GM21619 (cell line): Measurements from ENCODE around the gene KCNJ18.
"Not testable (repeated sequence)": the region's sequence is repeated elsewhere in the genome, so short reads cannot be mapped to it uniquely, and the experiment has no call there.

ENCODE experiments used
- ATAC-seq: cut with Tn5 transposase; IDR thresholded peaks from one replicate; pipeline ENCODE4 v1.9.1; 2021; ENCODE audit not compliant: unreplicated experiment

The KCNJ18 gene

DNA sequence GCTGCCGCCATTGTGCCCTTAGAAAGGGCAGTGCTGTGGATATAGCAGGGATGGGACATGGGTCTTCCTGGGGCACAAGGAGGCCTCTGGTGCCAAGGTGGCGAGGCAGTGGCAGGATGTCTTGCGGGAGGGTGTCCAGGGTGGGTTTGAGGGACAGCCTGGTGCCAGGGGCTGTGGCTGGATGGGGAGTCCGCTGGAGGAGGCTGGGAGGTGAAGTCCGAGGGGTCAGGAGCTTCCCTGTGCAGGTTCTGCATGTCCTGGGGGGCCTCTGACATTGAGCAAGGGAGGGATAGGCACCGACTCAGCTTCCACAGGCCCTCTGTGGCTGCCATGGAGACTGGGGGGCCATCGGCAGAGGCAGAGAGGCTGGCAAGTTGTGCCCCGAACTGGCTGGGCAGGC is 9.7 kb downstream of the KCNJ18 start:
- not testable (repeated sequence) for ATAC-seq

GRCh38 chr17:21702521-21702920 is 10.2 kb downstream of the KCNJ18 start:
- not testable (repeated sequence) for ATAC-seq

DNA sequence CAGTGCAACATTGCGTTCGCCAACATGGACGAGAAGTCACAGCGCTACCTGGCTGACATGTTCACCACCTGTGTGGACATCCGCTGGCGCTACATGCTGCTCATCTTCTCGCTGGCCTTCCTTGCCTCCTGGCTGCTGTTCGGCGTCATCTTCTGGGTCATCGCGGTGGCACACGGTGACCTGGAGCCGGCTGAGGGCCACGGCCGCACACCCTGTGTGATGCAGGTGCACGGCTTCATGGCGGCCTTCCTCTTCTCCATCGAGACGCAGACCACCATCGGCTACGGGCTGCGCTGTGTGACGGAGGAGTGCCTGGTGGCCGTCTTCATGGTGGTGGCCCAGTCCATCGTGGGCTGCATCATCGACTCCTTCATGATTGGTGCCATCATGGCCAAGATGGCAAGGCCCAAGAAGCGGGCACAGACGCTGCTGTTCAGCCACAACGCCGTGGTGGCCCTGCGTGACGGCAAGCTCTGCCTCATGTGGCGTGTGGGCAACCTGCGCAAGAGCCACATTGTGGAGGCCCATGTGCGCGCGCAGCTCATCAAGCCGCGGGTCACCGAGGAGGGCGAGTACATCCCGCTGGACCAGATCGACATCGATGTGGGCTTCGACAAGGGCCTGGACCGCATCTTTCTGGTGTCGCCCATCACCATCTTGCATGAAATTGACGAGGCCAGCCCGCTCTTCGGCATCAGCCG is 10.8 kb downstream of the KCNJ18 start:
- not testable (repeated sequence) for ATAC-seq

GRCh38 chr17:21703891-21704872 is 11.9 kb downstream of the KCNJ18 start:
- not testable (repeated sequence) for ATAC-seq

- ATAC-seq: no peak
These were observed 12.8 kb downstream of the KCNJ18 start for GRCh38 chr17:21705021-21705601.

- not testable (repeated sequence) for ATAC-seq
These were observed 13.4 kb downstream of the KCNJ18 start for GRCh38 chr17:21705746-21706145.

- not testable (repeated sequence) for ATAC-seq
These were observed 14.2 kb downstream of the KCNJ18 start for GRCh38 chr17:21706546-21706945.

- ATAC-seq: not testable (repeated sequence)
These were observed 14.8 kb downstream of the KCNJ18 start for GRCh38 chr17:21707131-21707530.

DNA sequence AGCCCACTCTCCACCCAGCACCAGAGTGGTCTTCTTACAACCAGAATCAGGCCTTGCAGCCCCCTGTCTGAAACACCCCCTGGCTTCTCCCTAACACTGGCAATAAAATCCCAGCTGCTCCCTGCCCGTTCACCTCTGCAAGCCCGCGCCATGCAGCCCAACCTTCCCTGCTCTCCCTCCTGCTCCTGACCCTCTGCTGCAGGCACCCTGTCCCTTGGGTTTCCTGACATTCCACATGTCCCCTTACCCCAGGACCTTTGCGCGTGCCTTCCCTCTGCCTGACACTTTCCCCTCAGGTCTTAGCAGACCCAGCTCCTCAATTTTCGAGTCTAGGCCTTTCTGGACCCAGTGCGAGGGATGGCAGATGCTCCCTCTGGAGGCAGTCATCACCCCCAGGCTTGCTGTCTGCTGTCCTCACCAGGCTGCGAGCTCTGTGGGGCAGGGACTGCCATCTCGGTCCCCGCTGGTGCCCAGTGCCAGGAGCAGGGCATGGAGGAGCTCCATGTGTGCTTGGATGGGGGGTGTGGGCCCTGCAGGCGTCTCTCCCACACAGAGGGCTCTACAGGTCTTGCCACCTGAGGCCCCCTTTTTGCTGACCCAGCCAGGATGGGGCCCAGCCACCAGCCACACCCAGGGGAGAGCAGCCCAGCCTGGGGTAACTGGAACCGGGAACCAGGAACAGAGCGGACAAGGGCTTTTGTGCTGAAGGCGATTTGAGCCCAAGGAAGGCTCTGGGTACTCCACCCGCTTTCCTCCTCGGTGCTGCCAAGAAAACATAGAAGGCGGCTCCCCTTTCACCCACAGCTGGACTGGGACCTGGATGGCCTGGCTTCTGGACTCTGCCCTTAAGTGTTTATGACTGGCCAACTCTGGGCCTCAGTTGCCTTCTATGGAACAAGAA is 15.6 kb downstream of the KCNJ18 start:
- not testable (repeated sequence) for ATAC-seq

DNA sequence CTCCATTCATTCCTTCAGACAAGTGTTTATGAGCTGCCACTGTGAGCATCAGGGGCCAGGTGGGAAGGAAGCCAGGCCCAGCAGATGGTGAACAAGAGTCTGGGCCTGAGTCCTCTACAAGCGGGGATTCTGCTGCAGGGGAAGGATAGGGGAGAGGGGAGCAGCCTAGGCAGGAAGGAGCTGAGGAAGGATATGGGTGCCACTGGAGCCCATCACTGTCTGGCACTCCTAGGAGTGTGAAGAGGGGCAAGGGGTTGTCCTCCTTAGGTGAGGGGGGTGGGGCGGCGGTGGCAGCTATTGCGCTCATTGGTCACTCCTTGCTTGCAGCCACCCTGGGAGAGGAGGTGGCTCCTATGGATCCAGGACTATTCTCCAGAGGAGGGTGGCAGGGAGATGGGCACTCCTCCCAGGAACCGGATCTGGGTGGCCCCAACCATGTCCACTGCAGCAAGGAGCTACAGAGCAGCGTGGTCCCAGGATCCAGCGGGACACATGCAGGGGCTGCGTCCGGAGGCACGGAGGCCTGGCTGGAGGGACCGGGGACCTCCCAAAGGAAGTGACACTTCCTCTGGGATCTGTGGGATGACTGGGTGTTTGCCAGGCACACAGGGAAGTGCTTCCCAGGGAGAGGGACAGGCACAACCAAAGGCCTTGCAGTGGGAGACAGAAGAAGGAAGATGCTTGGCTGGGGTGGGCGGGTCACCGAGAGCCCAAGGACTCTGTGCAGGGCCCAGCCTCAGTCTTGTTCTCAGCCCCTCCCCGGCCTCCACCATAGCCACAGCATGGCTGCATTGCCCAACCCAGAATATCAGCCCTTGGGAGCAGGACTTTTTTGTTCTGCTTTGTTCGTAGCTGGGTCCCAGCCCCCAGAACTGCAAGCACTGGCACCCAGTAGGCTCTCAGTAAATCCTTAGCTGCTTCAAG is 16.6 kb downstream of the KCNJ18 start:
- ATAC-seq: not testable (repeated sequence)

DNA sequence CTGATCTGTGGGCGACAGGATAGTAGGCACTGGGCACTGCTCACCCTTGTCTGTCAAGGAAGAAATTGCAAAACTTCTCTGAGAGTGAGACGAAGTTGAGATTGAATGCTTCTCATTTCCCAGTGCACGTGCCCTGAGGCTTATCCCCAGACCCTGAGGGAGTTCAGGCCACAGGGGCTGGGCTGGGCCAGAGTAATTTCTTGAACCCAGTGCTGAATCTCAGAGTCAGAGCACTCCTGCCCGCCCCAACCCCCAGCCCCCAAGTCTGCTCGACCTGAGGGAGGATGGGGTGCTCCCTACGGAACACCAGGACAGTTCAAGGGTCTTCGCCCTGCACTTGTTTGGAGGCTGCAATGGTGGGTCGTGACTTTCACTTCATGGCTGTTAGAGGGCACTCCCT is 17.7 kb downstream of the KCNJ18 start:
- not testable (repeated sequence) for ATAC-seq

GRCh38 chr17:21710486-21710885 is 18.2 kb downstream of the KCNJ18 start:
- not testable (repeated sequence) for ATAC-seq

GRCh38 chr17:21711182-21711581 is 18.9 kb downstream of the KCNJ18 start:
- ATAC-seq: no peak

- ATAC-seq: not testable (repeated sequence)
These were observed 20.7 kb downstream of the KCNJ18 start for GRCh38 chr17:21713020-21713419.

DNA sequence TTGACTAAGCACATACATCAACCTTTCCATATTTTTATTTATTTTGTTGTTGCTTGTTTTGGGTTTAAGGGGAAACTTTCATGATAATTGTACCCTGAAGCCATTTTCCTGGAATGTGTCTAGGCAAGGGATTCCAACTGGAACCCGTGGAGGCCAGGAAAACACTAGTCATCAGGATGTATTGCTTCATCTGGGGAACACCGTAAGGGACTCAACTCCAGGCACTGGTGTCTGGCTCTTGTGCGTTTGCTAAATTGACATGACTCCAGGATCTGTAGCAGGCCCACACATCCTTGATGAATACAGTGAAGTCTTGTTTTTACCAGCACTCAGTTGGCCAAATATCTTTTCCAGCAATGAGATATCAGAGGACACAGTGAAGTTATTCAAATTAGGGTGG is 21.3 kb downstream of the KCNJ18 start:
- not testable (repeated sequence) for ATAC-seq

GRCh38 chr17:21714676-21715075 is 22.4 kb downstream of the KCNJ18 start:
- ATAC-seq: not testable (repeated sequence)

- ATAC-seq: not testable (repeated sequence)
These were observed 23.6 kb downstream of the KCNJ18 start for GRCh38 chr17:21715877-21716276.

GRCh38 chr17:21718971-21719370 is 26.6 kb downstream of the KCNJ18 start:
- not testable (repeated sequence) for ATAC-seq

DNA sequence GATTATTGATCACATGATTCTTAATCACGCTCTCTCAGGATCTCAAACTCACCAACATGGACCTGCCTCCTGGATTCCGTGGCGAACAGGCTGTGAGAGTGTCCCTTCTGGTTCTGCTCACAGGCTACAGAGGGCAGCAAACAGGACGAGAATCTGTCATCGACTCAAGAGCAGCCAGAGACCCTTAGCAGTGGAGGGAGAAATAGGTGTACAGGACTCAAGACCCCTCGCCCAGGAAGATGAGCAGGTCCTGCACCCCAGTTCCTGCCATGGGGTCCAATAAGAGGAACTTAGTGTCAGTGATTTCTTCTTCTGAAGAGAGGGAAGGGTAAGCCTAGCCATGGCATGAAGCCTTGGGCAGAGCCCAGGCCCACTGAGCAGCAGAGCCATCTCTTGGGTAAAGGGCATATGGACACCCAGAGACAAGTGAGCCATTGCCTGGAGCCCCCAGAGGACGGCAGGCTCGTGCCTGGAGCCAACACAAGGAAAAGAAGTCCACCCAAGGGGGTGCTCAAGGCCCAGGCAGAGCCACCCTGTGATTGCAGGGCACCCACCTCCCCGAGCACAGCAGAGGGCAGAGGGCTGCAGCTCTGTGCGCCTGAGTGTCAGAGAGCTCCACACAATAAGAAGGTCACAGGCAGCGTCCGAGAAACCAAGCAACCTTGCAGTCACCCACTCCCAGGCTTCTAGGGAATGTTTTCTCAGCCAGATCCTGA is 27.3 kb downstream of the KCNJ18 start:
- not testable (repeated sequence) for ATAC-seq
